ENCODE measurements around the gene PEX3. TPM values are rescaled to one million over a fixed set of nuclear protein-coding genes. Genes with fewer than 3 reads are reported as not detected.

Gene PEX3
- total RNA-seq, 1 experiment from 2014 or later, result 23.8 TPM

- H3F3A ChIP-seq (ENCODE audit: low read length, unreplicated experiment), result no peaks in the 10 kb centered on the region
- no peak overlapping the region for H3K9ac ChIP-seq (ENCODE audit: low read length)
- H3K9me2 ChIP-seq (replicated peaks; ENCODE audit: low read length), result no peaks in the 10 kb centered on the region
- ChIA-PET POLR2A (ENCODE audit: unreplicated experiment) (no interaction called here), CTCF (no interaction called here)
- no peak for TF ChIP-seq EZH2 (IDR thresholded peaks at IDR 0.05; ENCODE audit: low read length, unreplicated experiment)
- no peak for TF ChIP-seq CTCF (conservative IDR thresholded peaks at IDR 0.05; ENCODE audit: low read depth, low read length)
- TF ChIP-seq EZH2phosphoT487 (IDR thresholded peaks at IDR 0.05; ENCODE audit: borderline replicate concordance, low read length), result no peak
- no peak overlapping the region for H3K4me2 ChIP-seq (ENCODE audit: low read length)
- H3K4me1 ChIP-seq (ENCODE audit: insufficient read depth, low read length), result no peaks in the 10 kb centered on the region
- ATAC-seq, result no peak
- no peaks in the 10 kb centered on the region for H3K9me3 ChIP-seq (ENCODE audit: low read length)
- no peak overlapping the region for H2AFZ ChIP-seq (ENCODE audit: low read length)
- no peaks in the 10 kb centered on the region for H3K79me2 ChIP-seq (ENCODE audit: low read length)
- no peaks in the 10 kb centered on the region for H3K27me3 ChIP-seq (ENCODE audit: low read length)
- no peak overlapping the region for H3K4me3 ChIP-seq (ENCODE audit: low read length)
- DNase-seq, result no peak
- no peaks in the 10 kb centered on the region for H4K20me1 ChIP-seq (ENCODE audit: low read length)
- no peaks in the 10 kb centered on the region for H3K36me3 ChIP-seq (ENCODE audit: low read depth, low read length)
- H3K27ac ChIP-seq (ENCODE audit: low read length), result no peak overlapping the region
- BruUV-seq (replicated peaks), result no TSS peak
- intact Hi-C loops (cut with micrococcal nuclease), result no loop called here
These were observed 35.4 kb downstream of the PEX3 start for GRCh38 chr6:143485967-143486366.

GRCh38 chr6:143486752-143487151 lies 36.1 kb downstream of the PEX3 start:
- no peaks in the 10 kb centered on the region for H3K9me2 ChIP-seq (replicated peaks; ENCODE audit: low read length)
- no peaks in the 10 kb centered on the region for H3K79me2 ChIP-seq (ENCODE audit: low read length)
- H2AFZ ChIP-seq (ENCODE audit: low read length), result no peak overlapping the region
- ATAC-seq, result no peak
- DNase-seq, result no peak
- H3K4me2 ChIP-seq (ENCODE audit: low read length), result no peak overlapping the region
- no peak overlapping the region for H3K4me3 ChIP-seq (ENCODE audit: low read length)
- no peak overlapping the region for H3K27ac ChIP-seq (ENCODE audit: low read length)
- intact Hi-C loops (cut with micrococcal nuclease), result no loop called here
- CTCF ChIA-PET, result no interaction called here
- H3K36me3 ChIP-seq (ENCODE audit: low read depth, low read length), result no peaks in the 10 kb centered on the region
- H3F3A ChIP-seq (ENCODE audit: low read length, unreplicated experiment), result no peaks in the 10 kb centered on the region
- H3K27me3 ChIP-seq (ENCODE audit: low read length), result no peaks in the 10 kb centered on the region
- BruUV-seq (replicated peaks), result no TSS peak
- H3K9ac ChIP-seq (ENCODE audit: low read length), result no peak overlapping the region
- H4K20me1 ChIP-seq (ENCODE audit: low read length), result no peaks in the 10 kb centered on the region
- TF ChIP-seq EZH2phosphoT487 (IDR thresholded peaks at IDR 0.05; ENCODE audit: borderline replicate concordance, low read length) (no peak), EZH2 (IDR thresholded peaks at IDR 0.05; ENCODE audit: low read length, unreplicated experiment) (no peak), CTCF (conservative IDR thresholded peaks at IDR 0.05; ENCODE audit: low read depth, low read length) (no peak)
- no peaks in the 10 kb centered on the region for H3K4me1 ChIP-seq (ENCODE audit: insufficient read depth, low read length)
- POLR2A ChIA-PET (ENCODE audit: unreplicated experiment), result interaction anchor here (0.7 kb wide), 1 partner anchor 25 kb away, joined by 4 read pairs; no protein-coding TSS in a partner anchor
- H3K9me3 ChIP-seq (ENCODE audit: low read length), result no peaks in the 10 kb centered on the region

GRCh38 chr6:143490244-143490643 lies 39.6 kb downstream of the PEX3 start:
- ChIA-PET POLR2A (ENCODE audit: unreplicated experiment) (no interaction called here), CTCF (no interaction called here)
- DNase-seq (no peak), ATAC-seq (no peak)
- Histone ChIP-seq H3K4me2 (ENCODE audit: low read length) (no peak overlapping the region), H4K20me1 (ENCODE audit: low read length) (no peaks in the 10 kb centered on the region), H3K9ac (ENCODE audit: low read length) (no peak overlapping the region), H3K79me2 (ENCODE audit: low read length) (no peaks in the 10 kb centered on the region), H3K36me3 (ENCODE audit: low read depth, low read length) (0 out of 2 replicates have a peak, but pooled peaks cover under 1% of the 10 kb centered on the region), H3K4me3 (ENCODE audit: low read length) (no peak overlapping the region), H3K27me3 (ENCODE audit: low read length) (no peaks in the 10 kb centered on the region), H3K27ac (ENCODE audit: low read length) (no peak overlapping the region), H2AFZ (ENCODE audit: low read length) (no peak overlapping the region), H3K9me2 (replicated peaks; ENCODE audit: low read length) (no peaks in the 10 kb centered on the region), H3K9me3 (ENCODE audit: low read length) (no peaks in the 10 kb centered on the region), H3K4me1 (ENCODE audit: insufficient read depth, low read length) (no peaks in the 10 kb centered on the region), H3F3A (ENCODE audit: low read length, unreplicated experiment) (no peaks in the 10 kb centered on the region)
- no TSS peak for BruUV-seq (replicated peaks)
- TF ChIP-seq CTCF (conservative IDR thresholded peaks at IDR 0.05; ENCODE audit: low read depth, low read length) (no peak), EZH2phosphoT487 (IDR thresholded peaks at IDR 0.05; ENCODE audit: borderline replicate concordance, low read length) (no peak), EZH2 (IDR thresholded peaks at IDR 0.05; ENCODE audit: low read length, unreplicated experiment) (no peak)
- intact Hi-C loops (cut with micrococcal nuclease), result no loop called here
